ENCODE data around the gene PIM3. TPM values are rescaled to one million over a fixed set of nuclear protein-coding genes. Genes with fewer than 3 reads are reported as not detected.

Gene PIM3
- total RNA-seq, 4 donors from 2014 or later, result 103 to 202 (median 143) TPM

DNA sequence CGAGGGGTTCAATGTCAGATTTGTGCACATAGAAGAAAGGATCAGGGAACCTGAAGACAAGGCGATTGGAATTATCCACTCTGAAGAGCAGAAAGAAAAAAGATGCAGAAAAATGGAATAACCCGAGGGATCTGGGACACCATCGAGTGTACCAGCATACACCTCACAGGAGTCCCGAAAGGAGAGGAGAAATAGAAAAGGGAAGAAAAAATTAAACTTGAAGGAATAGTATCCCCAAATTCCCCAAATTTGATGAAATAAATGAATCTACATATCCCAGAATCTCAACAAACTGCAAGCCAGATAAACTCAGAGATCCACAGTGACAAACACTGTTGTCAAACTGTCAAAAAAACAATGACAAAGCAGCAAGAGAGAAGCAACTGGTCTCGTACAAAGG, 30.6 kb downstream of the PIM3 start:
- H3K27me3 ChIP-seq, result no peaks in the 10 kb centered on the region
- no peak overlapping the region for H3K4me3 ChIP-seq
- DNase-seq (ENCODE audit: low spot score in 2 of 2), result no peak
- TF ChIP-seq POLR2AphosphoS5 (IDR thresholded peaks at IDR 0.05) (no peak), POLR2A (IDR thresholded peaks at IDR 0.05) (no peak), EP300 (IDR thresholded peaks at IDR 0.05) (no peak)
- TF ChIP-seq, protein P1, sequence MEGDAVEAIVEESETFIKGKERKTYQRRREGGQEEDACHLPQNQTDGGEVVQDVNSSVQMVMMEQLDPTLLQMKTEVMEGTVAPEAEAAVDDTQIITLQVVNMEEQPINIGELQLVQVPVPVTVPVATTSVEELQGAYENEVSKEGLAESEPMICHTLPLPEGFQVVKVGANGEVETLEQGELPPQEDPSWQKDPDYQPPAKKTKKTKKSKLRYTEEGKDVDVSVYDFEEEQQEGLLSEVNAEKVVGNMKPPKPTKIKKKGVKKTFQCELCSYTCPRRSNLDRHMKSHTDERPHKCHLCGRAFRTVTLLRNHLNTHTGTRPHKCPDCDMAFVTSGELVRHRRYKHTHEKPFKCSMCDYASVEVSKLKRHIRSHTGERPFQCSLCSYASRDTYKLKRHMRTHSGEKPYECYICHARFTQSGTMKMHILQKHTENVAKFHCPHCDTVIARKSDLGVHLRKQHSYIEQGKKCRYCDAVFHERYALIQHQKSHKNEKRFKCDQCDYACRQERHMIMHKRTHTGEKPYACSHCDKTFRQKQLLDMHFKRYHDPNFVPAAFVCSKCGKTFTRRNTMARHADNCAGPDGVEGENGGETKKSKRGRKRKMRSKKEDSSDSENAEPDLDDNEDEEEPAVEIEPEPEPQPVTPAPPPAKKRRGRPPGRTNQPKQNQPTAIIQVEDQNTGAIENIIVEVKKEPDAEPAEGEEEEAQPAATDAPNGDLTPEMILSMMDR (IDR thresholded peaks at IDR 0.05), result no peak
- 92% methylated on average over 6 of the region's 6 CpGs for WGBS
- H3K27ac ChIP-seq, result no peak overlapping the region
- H3K4me1 ChIP-seq, result peaks cover 4% of the 10 kb centered on the region
- H3K9me3 ChIP-seq, result peaks cover 4% of the 10 kb centered on the region
- H3K36me3 ChIP-seq, result no peaks in the 10 kb centered on the region

DNA sequence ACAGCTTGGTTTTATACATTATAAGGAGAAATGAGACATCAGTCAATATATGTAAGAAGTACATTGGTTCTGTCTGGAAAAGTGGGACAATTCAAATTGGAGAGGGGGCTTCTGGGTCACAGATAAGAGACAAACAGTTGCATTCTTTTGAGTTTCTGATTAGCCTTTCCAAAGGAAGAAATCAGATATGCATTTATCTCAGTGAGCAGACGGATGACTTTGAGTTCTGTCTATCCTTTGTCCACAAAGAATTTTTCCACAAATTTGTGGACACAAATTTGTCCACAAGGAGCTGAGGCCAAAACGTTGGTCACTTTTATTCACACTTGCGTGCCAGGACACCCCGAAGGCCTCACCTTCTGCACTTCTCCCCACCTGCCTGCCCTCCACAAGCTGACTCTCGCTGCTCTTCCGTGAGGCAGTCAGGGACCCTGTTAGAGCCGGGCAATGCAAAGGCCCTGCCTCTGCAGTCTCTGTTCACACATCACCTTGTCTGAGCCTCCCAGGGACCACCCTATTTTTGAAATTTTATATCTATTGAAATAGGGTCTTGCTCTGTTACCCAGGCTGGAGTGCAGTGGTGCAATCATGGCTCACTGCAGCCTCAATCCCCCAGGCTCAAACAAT, 31.4 kb downstream of the PIM3 start:
- no peaks in the 10 kb centered on the region for H3K27me3 ChIP-seq
- no peak overlapping the region for H3K27ac ChIP-seq
- peaks cover 4% of the 10 kb centered on the region for H3K4me1 ChIP-seq
- no peaks in the 10 kb centered on the region for H3K9me3 ChIP-seq
- DNase-seq (ENCODE audit: low spot score in 2 of 2), result no peak
- WGBS, result 93% methylated on average over 7 of the region's 7 CpGs
- TF ChIP-seq POLR2AphosphoS5 (IDR thresholded peaks at IDR 0.05), result no peak
- TF ChIP-seq, protein P1 (IDR thresholded peaks at IDR 0.05), result no peak
- TF ChIP-seq POLR2A (IDR thresholded peaks at IDR 0.05), result no peak
- TF ChIP-seq EP300 (IDR thresholded peaks at IDR 0.05), result no peak
- no peak overlapping the region for H3K4me3 ChIP-seq
- H3K36me3 ChIP-seq, result no peaks in the 10 kb centered on the region

DNA sequence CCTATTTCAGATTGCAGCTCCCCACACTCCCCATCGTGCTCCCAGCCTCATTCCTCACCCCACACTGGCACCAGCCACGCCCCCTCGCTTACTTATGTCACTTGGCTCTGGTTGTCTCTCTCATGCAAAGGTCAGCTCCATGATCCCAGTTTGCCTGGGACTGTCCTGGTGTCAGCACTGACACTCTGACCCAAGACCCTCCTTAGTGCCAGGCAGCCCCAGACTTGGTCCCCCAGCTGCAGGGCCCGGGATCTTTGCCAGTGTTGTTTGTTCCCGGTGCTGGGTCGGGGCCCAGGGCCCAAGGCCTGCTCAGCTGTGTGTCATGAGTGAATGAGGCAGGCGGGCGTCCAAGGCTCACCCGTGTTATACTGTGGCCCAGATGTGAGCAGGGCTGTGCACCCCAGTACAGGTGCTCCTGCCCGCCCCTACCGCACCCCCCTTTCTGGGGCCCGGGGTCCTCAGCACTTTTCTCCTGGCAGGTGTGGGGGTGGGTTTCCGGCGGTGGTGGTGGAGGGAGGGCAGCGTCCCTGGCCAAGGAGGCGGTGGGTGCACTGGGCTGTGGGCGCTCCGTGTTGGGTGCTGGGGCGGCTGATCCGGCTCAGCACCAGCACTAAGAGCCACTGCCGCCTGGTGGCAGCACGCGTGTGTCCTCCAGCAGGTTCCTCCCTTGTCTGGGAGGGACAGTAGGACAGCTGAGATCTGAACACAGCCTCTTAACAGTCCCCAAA, 32.5 kb downstream of the PIM3 start:
- no peaks in the 10 kb centered on the region for H3K27me3 ChIP-seq
- 68% methylated on average over 4 of the region's 23 CpGs for WGBS
- no peaks in the 10 kb centered on the region for H3K36me3 ChIP-seq
- no peak overlapping the region for H3K27ac ChIP-seq
- no peaks in the 10 kb centered on the region for H3K9me3 ChIP-seq
- TF ChIP-seq, protein P1 (IDR thresholded peaks at IDR 0.05), result peak; percentile 26 to 68
- no peak for TF ChIP-seq POLR2AphosphoS5 (IDR thresholded peaks at IDR 0.05)
- no peak overlapping the region for H3K4me3 ChIP-seq
- peak; percentile 63 to 79 for DNase-seq (ENCODE audit: low spot score in 2 of 2)
- peaks cover 4% of the 10 kb centered on the region for H3K4me1 ChIP-seq

DNA sequence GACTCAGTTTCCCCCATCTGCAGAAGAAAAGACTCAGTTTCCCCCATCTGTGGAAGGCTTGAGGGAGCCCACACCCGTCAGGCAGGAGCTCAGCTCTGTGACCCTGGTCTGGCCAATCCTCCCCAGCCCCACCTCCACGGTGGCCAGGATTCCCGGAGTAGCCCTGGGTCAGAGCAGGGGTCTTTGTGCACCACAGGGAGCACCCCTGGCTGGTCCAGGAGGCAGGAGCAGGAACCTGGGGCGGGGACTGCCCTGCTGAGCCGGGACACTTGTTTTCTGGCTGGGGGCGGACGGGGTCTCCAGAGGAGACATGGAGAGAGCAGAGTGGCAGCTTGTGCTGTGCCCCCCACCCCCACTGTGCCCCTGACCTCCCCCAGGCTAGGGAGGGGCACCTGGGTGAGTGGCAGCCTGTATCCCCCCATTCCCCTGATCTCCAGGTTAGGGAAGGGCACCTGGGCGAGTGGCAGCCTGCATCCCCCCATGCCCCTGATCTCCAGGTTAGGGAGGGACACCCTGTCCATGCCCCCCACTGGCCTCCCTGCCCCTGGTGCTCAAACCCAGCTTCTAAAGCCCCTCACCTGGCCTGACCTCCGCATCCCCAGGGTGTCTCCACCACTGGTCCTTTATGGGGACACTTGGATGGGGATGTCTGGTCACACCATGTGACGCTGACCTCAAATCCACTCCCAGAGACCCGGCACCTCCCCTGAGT, 33.2 kb downstream of the PIM3 start:
- TF ChIP-seq EP300 (IDR thresholded peaks at IDR 0.05) (no peak), POLR2AphosphoS5 (IDR thresholded peaks at IDR 0.05) (no peak), POLR2A (IDR thresholded peaks at IDR 0.05) (no peak)
- TF ChIP-seq, protein P1 (IDR thresholded peaks at IDR 0.05), result no peak
- WGBS, result 66% methylated on average over 9 of the region's 11 CpGs
- Histone ChIP-seq H3K27ac (no peak overlapping the region), H3K4me3 (no peak overlapping the region), H3K9me3 (no peaks in the 10 kb centered on the region), H3K4me1 (peaks cover 4% of the 10 kb centered on the region), H3K27me3 (no peaks in the 10 kb centered on the region), H3K36me3 (no peaks in the 10 kb centered on the region)
- peak in 1 of 2 donors; percentile 70 for DNase-seq (ENCODE audit: low spot score in 2 of 2)

Measured in suprapubic skin (tissue), 4 donors.